Liver (tissue), 9 donors: ENCODE measurements around the gene SSR3. TPM values are rescaled to one million over a fixed set of nuclear protein-coding genes. Genes with fewer than 3 reads are reported as not detected.

Experiments
- DNase-seq: peaks from one replicate; pipeline ENCODE4 v3.0.0-alpha.2; 2017; ENCODE audit warnings: low spot score
- H3K27ac ChIP-seq, 2 donors: one replicate each; pipeline ENCODE4 v1.7.0; 2013; ENCODE audit warnings: inconsistent platforms in 2 of 2, low read length in 2 of 2, control low read depth in 1 of 2, low read depth in 1 of 2, mild to moderate bottlenecking in 1 of 2
- H3K27me3 ChIP-seq, 4 donors: one replicate each; pipeline versions ENCODE4 v1.6.1 to v1.7.0; 2013; ENCODE audit warnings: low read length in 3 of 4, inconsistent platforms in 1 of 4, mild to moderate bottlenecking in 1 of 4, moderate library complexity in 1 of 4; ENCODE audit not compliant: control insufficient read depth in 4 of 4, insufficient read depth in 4 of 4
- H3K36me3 ChIP-seq, 4 donors: one replicate each; pipeline versions ENCODE4 v1.6.1 to v1.7.0; 2013; ENCODE audit warnings: low read length in 3 of 4, mild to moderate bottlenecking in 3 of 4, low read depth in 1 of 4, moderate library complexity in 1 of 4; ENCODE audit not compliant: control insufficient read depth in 4 of 4, insufficient read depth in 3 of 4
- H3K4me1 ChIP-seq, 4 donors: one replicate each; pipeline versions ENCODE4 v1.6.1 to v1.7.0; 2013; ENCODE audit warnings: low read length in 3 of 4, mild to moderate bottlenecking in 3 of 4, moderate library complexity in 1 of 4; ENCODE audit not compliant: control insufficient read depth in 4 of 4, insufficient read depth in 4 of 4
- H3K4me3 ChIP-seq, 3 donors: one replicate each; pipeline versions ENCODE4 v1.6.1 to v1.7.0; 2013; ENCODE audit warnings: low read length in 3 of 3, control low read depth in 1 of 3, low read depth in 1 of 3, mild to moderate bottlenecking in 1 of 3
- H3K9ac ChIP-seq, 2 donors: one replicate each; pipeline ENCODE4 v1.7.0; 2013; ENCODE audit warnings: low read length in 2 of 2, mild to moderate bottlenecking in 2 of 2, moderate library complexity in 2 of 2, control low read depth in 1 of 2, low read depth in 1 of 2
- H3K9me3 ChIP-seq, 4 donors: one replicate each; pipeline versions ENCODE4 v1.6.1 to v1.7.0; 2013; ENCODE audit warnings: low read length in 3 of 4; ENCODE audit not compliant: control insufficient read depth in 4 of 4
- ATF3 ChIP-seq: IDR thresholded peaks from 2 replicates; pipeline ENCODE4 v1.6.1; 2016; ENCODE audit warnings: antibody characterized with exemption
- EGR1 ChIP-seq, 2 donors: IDR thresholded peaks; 2 replicates each; pipeline ENCODE4 v1.6.1; 2016 to 2018; ENCODE audit warnings: antibody characterized with exemption in 2 of 2, low read depth in 2 of 2
- FOXA1 ChIP-seq: IDR thresholded peaks from 2 replicates; pipeline ENCODE4 v1.6.1; 2016; ENCODE audit warnings: antibody characterized with exemption
- FOXA2 ChIP-seq: IDR thresholded peaks from 2 replicates; pipeline ENCODE4 v1.6.1; 2016; ENCODE audit warnings: antibody characterized with exemption
- GABPA ChIP-seq, 2 donors: IDR thresholded peaks in 1 of 2; conservative IDR thresholded peaks in 1 of 2; 2 replicates each; pipeline ENCODE4 v1.6.1; 2016; ENCODE audit warnings: antibody characterized with exemption in 2 of 2, mild to moderate bottlenecking in 1 of 2, moderate library complexity in 1 of 2
- HNF4A ChIP-seq, 2 donors: conservative IDR thresholded peaks; 2 replicates each; pipeline ENCODE4 v1.6.1; 2016; ENCODE audit warnings: antibody characterized with exemption in 2 of 2, mild to moderate bottlenecking in 2 of 2
- HNF4G ChIP-seq: IDR thresholded peaks from 2 replicates; pipeline ENCODE4 v1.6.1; 2016; ENCODE audit warnings: antibody characterized with exemption
- JUND ChIP-seq, 2 donors: IDR thresholded peaks; 2 replicates each; pipeline ENCODE4 v1.6.1; 2016; ENCODE audit warnings: antibody characterized with exemption in 2 of 2
- MAX ChIP-seq: IDR thresholded peaks from 2 replicates; pipeline ENCODE4 v1.6.1; 2016; ENCODE audit warnings: antibody characterized with exemption
- NR2F2 ChIP-seq: IDR thresholded peaks from 2 replicates; pipeline ENCODE4 v1.6.1; 2016; ENCODE audit warnings: antibody characterized with exemption
- RAD21 ChIP-seq, 2 donors: IDR thresholded peaks; 2 replicates each; pipeline ENCODE4 v1.6.1; 2016; ENCODE audit warnings: antibody characterized with exemption in 2 of 2, mild to moderate bottlenecking in 2 of 2
- SP1 ChIP-seq: IDR thresholded peaks from 2 replicates; pipeline ENCODE4 v1.6.1; 2018; ENCODE audit warnings: antibody characterized with exemption, mild to moderate bottlenecking
- TAF1 ChIP-seq: conservative IDR thresholded peaks from 2 replicates; pipeline ENCODE4 v1.6.1; 2016; ENCODE audit warnings: antibody characterized with exemption, mild to moderate bottlenecking
- YY1 ChIP-seq: IDR thresholded peaks from 2 replicates; pipeline ENCODE4 v1.6.1; 2016; ENCODE audit warnings: antibody characterized with exemption, mild to moderate bottlenecking
- ZBTB33 ChIP-seq: IDR thresholded peaks from 2 replicates; pipeline ENCODE4 v1.6.1; 2016; ENCODE audit warnings: antibody characterized with exemption
- WGBS: extraction: QIAGEN DNeasy Blood & Tissue Kit; methylation state at CpG from one replicate; pipeline ENCODE4 v1.1.7; 2013; 5-methylcytosine and 5-hydroxymethylcytosine counted together
- polyA plus RNA-seq, 2 donors: library from polyadenylated mRNA; stranded (reverse) in 1 of 2; unstranded in 1 of 2; fragments of 200-250 nt in 1 of 2; fragments of >200 nt in 1 of 2; fragmentation: Nextera tagmentation in 1 of 2; extraction: Ambion mirVana in 1 of 2; gene quantifications; one replicate each; pipeline versions ENCODE4 v1.2.1 to v1.2.3, GENCODE V29; 2013 to 2015
- total RNA-seq, 2 donors: library from RNA; depleted of rRNA; stranded (reverse); fragments of >200 nt; gene quantifications; one replicate each; pipeline ENCODE4 v1.2.3, GENCODE V29; 2014
- donor health status: healthy.
- donor health status: healthy.
- donor health status: healthy.
- donor health status: healthy.
- donor health status: healthy.

SSR3 gene
- total and polyA plus RNA-seq, 4 donors: 63.7 to 168 (median 115) TPM

- no peak overlapping the region for H3K9ac ChIP-seq
- DNase-seq: no peak
- H3K9me3 ChIP-seq: no peaks in the 10 kb centered on the region
- peaks cover 5 to 47% (median 32%) of the 10 kb centered on the region in 4 donors for H3K36me3 ChIP-seq
- peaks cover 2 to 10% (median 8%) of the 10 kb centered on the region in 4 donors for H3K4me1 ChIP-seq
- H3K27ac ChIP-seq: no peak overlapping the region
- no peak overlapping the region for H3K4me3 ChIP-seq
- TF ChIP-seq EGR1 (IDR thresholded peaks at IDR 0.05; ENCODE audit: low read depth in 2 of 2): no peak
- no peak for TF ChIP-seq MAX
- no peak for TF ChIP-seq YY1
- no peak for TF ChIP-seq JUND (IDR thresholded peaks at IDR 0.05)
- no peak for TF ChIP-seq NR2F2
- TF ChIP-seq FOXA2: no peak
- no peak for TF ChIP-seq HNF4G
- TF ChIP-seq FOXA1: no peak
- TF ChIP-seq ZBTB33: no peak
- TF ChIP-seq HNF4A (conservative IDR thresholded peaks at IDR 0.05): no peak
- no peak for TF ChIP-seq RAD21 (IDR thresholded peaks at IDR 0.05)
- no peak for TF ChIP-seq SP1
- no peaks in the 10 kb centered on the region for H3K27me3 ChIP-seq
- 97% methylated on average over 1 of the region's 1 CpG for WGBS
Measured at GRCh38 chr3:156539802-156540201, 15.1 kb downstream of the SSR3 start.

- TF ChIP-seq JUND (IDR thresholded peaks at IDR 0.05) (no peak), EGR1 (IDR thresholded peaks at IDR 0.05; ENCODE audit: low read depth in 2 of 2) (no peak)
- Histone ChIP-seq H3K27ac (no peak overlapping the region), H3K4me3 (no peak overlapping the region), H3K27me3 (no peaks in the 10 kb centered on the region), H3K36me3 (peaks cover 5 to 41% (median 29%) of the 10 kb centered on the region in 4 donors), H3K9ac (no peak overlapping the region), H3K4me1 (peaks cover 0 to 10% (median 8%) of the 10 kb centered on the region in 4 donors), H3K9me3 (no peaks in the 10 kb centered on the region)
- DNase-seq: no peak
- WGBS: 88% methylated on average over 2 of the region's 2 CpGs
Measured at GRCh38 chr3:156539051-156539450, 15.9 kb downstream of the SSR3 start.

GRCh38 chr3:156536524-156537316 lies 18.2 kb downstream of the SSR3 start:
- no peak for DNase-seq
- WGBS: 95% methylated on average over 6 of the region's 6 CpGs
- Histone ChIP-seq H3K4me1 (peaks cover 0 to 10% (median 8%) of the 10 kb centered on the region in 4 donors), H3K4me3 (no peak overlapping the region), H3K36me3 (peaks cover 0 to 20% (median 10%) of the 10 kb centered on the region in 4 donors), H3K9me3 (no peaks in the 10 kb centered on the region), H3K27ac (no peak overlapping the region), H3K9ac (no peak overlapping the region), H3K27me3 (no peaks in the 10 kb centered on the region)
- no peak for TF ChIP-seq TAF1
- TF ChIP-seq HNF4A (conservative IDR thresholded peaks at IDR 0.05): no peak
- TF ChIP-seq ATF3: no peak
- no peak for TF ChIP-seq JUND (IDR thresholded peaks at IDR 0.05)
- TF ChIP-seq NR2F2: no peak
- no peak for TF ChIP-seq FOXA1
- no peak for TF ChIP-seq SP1
- TF ChIP-seq YY1: no peak
- no peak for TF ChIP-seq HNF4G
- TF ChIP-seq MAX: no peak
- no peak for TF ChIP-seq GABPA (IDR thresholded peaks at IDR 0.05 in 1 of 2, conservative IDR thresholded peaks at IDR 0.05 in 1 of 2)
- TF ChIP-seq FOXA2: no peak
